Endometrium (tissue), 2 donors: ENCODE results near the gene TBCK.
A peak's percentile ranks its signal among the peaks of the same experiment; 100 is the strongest.
"Not testable (repeated sequence)": the region's sequence is repeated elsewhere in the genome, so short reads cannot be mapped to it uniquely, and the experiment has no call there.

Experiments
- FAIRE-seq: peaks from 2 replicates; lab custom pipeline; 2012; peaks lifted over from hg19 to GRCh38; lab: Jason Lieb, UNC
- donor health status: control.
- donor health status: control.

Gene TBCK

GRCh38 chr4:106284227-106284626 lies 31.8 kb downstream of the TBCK start:
- no peak for FAIRE-seq

GRCh38 chr4:106277140-106277675 lies 38.8 kb downstream of the TBCK start:
- peak; percentile 4 for FAIRE-seq

- no peak for FAIRE-seq
Observed at GRCh38 chr4:106273831-106274230, 42.2 kb downstream of the TBCK start.

- FAIRE-seq = no peak
Observed at GRCh38 chr4:106270736-106271135, 45.3 kb downstream of the TBCK start.

- FAIRE-seq = no peak
Observed at GRCh38 chr4:106269711-106270110, 46.3 kb downstream of the TBCK start.

GRCh38 chr4:106268786-106269185 lies 47.2 kb downstream of the TBCK start:
- FAIRE-seq = no peak

GRCh38 chr4:106266201-106266600 lies 49.8 kb downstream of the TBCK start:
- FAIRE-seq = no peak

- no peak for FAIRE-seq
Observed at GRCh38 chr4:106264331-106264728, 51.7 kb downstream of the TBCK start.

GRCh38 chr4:106263594-106264330 lies 52.2 kb downstream of the TBCK start:
- FAIRE-seq = no peak

- FAIRE-seq = no peak
Observed at GRCh38 chr4:106261980-106262379, 54.0 kb downstream of the TBCK start.

GRCh38 chr4:106258145-106259045 lies 57.6 kb downstream of the TBCK start:
- peak; percentile 95 for FAIRE-seq

- no peak for FAIRE-seq
Observed at GRCh38 chr4:106256190-106256589, 59.8 kb downstream of the TBCK start.

- FAIRE-seq = no peak
Observed at GRCh38 chr4:106255195-106255594, 60.8 kb downstream of the TBCK start.

GRCh38 chr4:106253364-106254129 lies 62.5 kb downstream of the TBCK start:
- FAIRE-seq = no peak

- FAIRE-seq = no peak
Observed at GRCh38 chr4:106247600-106247999, 68.4 kb downstream of the TBCK start.

GRCh38 chr4:106246441-106246840 lies 69.6 kb downstream of the TBCK start:
- no peak for FAIRE-seq

GRCh38 chr4:106245176-106245575 lies 70.8 kb downstream of the TBCK start:
- FAIRE-seq = no peak

GRCh38 chr4:106240699-106241098 lies 75.3 kb downstream of the TBCK start:
- no peak for FAIRE-seq

- no peak for FAIRE-seq
Observed at GRCh38 chr4:106238820-106239420, 77.1 kb downstream of the TBCK start.

- no peak for FAIRE-seq
Observed at GRCh38 chr4:106231931-106232330, 84.1 kb downstream of the TBCK start.

GRCh38 chr4:106222548-106222947 lies 93.5 kb downstream of the TBCK start:
- no peak for FAIRE-seq

- FAIRE-seq = not testable (repeated sequence)
Observed at GRCh38 chr4:106213291-106213690, 102.7 kb downstream of the TBCK start.
